SK-N-SH (cell line): ENCODE data around the gene TSC1. TPM values are rescaled to one million over a fixed set of nuclear protein-coding genes. Genes with fewer than 3 reads are reported as not detected.

Experiments used
- CTCF ChIA-PET: fragments of 300-600, 350-600 bp; formaldehyde crosslinking; extraction: SDS; loops from one replicate; lab custom pipeline; 2021; lab: Yijun Ruan, JAX
- POLR2A ChIA-PET: fragments of 350-600 bp; sonication (Branson Sonifier 250); formaldehyde crosslinking; extraction: SDS; loops from one replicate; lab custom pipeline; 2020; ENCODE audit warnings: antibody characterized with exemption, inconsistent platforms; lab: Yijun Ruan, JAX
- DNase-seq: peaks from one replicate; pipeline ENCODE4 v3.0.0; 2012
- H2AFZ ChIP-seq: fragments of 200-600 bp; sonication (generic); 2 replicates; pipeline ENCODE4 v1.8.1; 2016; ENCODE audit warnings: antibody characterized with exemption, mild to moderate bottlenecking, low read depth
- H3F3A ChIP-seq: fragments of 200-600 bp; sonication (generic); replicated peaks from 2 replicates; pipeline ENCODE3; 2016; ENCODE audit warnings: antibody characterized with exemption, mild to moderate bottlenecking; ENCODE audit not compliant: insufficient read depth
- H3K27ac ChIP-seq, 2 experiments: fragments of 200-500 bp in 1 of 2; fragments of 200-600 bp in 1 of 2; sonication (Bioruptor generic) in 1 of 2; sonication (generic), shearing (Covaris generic) in 1 of 2; 2 replicates each; pipeline versions ENCODE4 v1.5.1 to v1.6.1; 2014 to 2016; ENCODE audit warnings: low read depth in 2 of 2, inconsistent platforms in 1 of 2, low read length in 1 of 2, mild to moderate bottlenecking in 1 of 2, mixed read lengths in 1 of 2
- H3K27me3 ChIP-seq: fragments of 200-600 bp; sonication (generic), shearing (Covaris generic); 2 replicates; pipeline ENCODE4 v1.6.1; 2016; ENCODE audit warnings: mixed run types; ENCODE audit not compliant: insufficient read depth
- H3K36me3 ChIP-seq, 2 experiments: fragments of 200-500 bp in 1 of 2; fragments of 200-600 bp in 1 of 2; sonication (Bioruptor generic) in 1 of 2; sonication (generic) in 1 of 2; replicated peaks in 1 of 2; 2 replicates each; pipeline versions ENCODE3 to v1.5.1; 2014 to 2016; ENCODE audit warnings: low read length in 1 of 2, mild to moderate bottlenecking in 1 of 2; ENCODE audit not compliant: insufficient read depth in 2 of 2, control insufficient read depth in 1 of 2
- H3K4me1 ChIP-seq, 2 experiments: fragments of 200-500 bp in 1 of 2; fragments of 200-600 bp in 1 of 2; sonication (Bioruptor generic) in 1 of 2; sonication (generic), shearing (Covaris generic) in 1 of 2; 2 replicates each; pipeline versions ENCODE4 v1.5.1 to v1.6.1; 2014 to 2016; ENCODE audit warnings: low read depth in 1 of 2, low read length in 1 of 2, mixed run types in 1 of 2; ENCODE audit not compliant: insufficient read depth in 2 of 2, control insufficient read depth in 1 of 2
- H3K4me2 ChIP-seq: fragments of 200-600 bp; sonication (generic), shearing (Covaris generic); 2 replicates; pipeline ENCODE4 v1.6.1; 2017; ENCODE audit warnings: mixed run types
- H3K4me3 ChIP-seq, 2 experiments: fragments of 200-500 bp in 1 of 2; fragments of 200-600 bp in 1 of 2; sonication (Bioruptor generic) in 1 of 2; sonication (generic), shearing (Covaris generic) in 1 of 2; 2 replicates each; pipeline versions ENCODE4 v1.5.1 to v1.8.1; 2014 to 2016; ENCODE audit warnings: low read depth in 2 of 2, inconsistent platforms in 1 of 2, low read length in 1 of 2, mild to moderate bottlenecking in 1 of 2, mixed read lengths in 1 of 2, moderate library complexity in 1 of 2
- H3K79me2 ChIP-seq: fragments of 200-600 bp; sonication (generic); 2 replicates; pipeline ENCODE4 v1.8.1; 2017; ENCODE audit warnings: mild to moderate bottlenecking; ENCODE audit not compliant: insufficient read depth
- H3K9ac ChIP-seq: fragments of 200-600 bp; sonication (generic); 2 replicates; pipeline ENCODE4 v1.6.1; 2017; ENCODE audit warnings: mixed run types
- H3K9me2 ChIP-seq: fragments of 200-600 bp; sonication (generic); 2 replicates; pipeline ENCODE4 v1.6.1; 2017; ENCODE audit warnings: mixed run types
- H3K9me3 ChIP-seq: fragments of 200-600 bp; sonication (generic); 2 replicates; pipeline ENCODE4 v1.6.1; 2017; ENCODE audit warnings: mixed run types, mild to moderate bottlenecking, moderate library complexity
- H4K20me1 ChIP-seq: fragments of 200-600 bp; sonication (generic); 2 replicates; pipeline ENCODE4 v1.6.1; 2017; ENCODE audit warnings: mild to moderate bottlenecking, mixed run types; ENCODE audit not compliant: insufficient read depth
- FOSL2 ChIP-seq: IDR thresholded peaks from 2 replicates; pipeline ENCODE4 v1.4.0; 2012; ENCODE audit warnings: low read depth, mild to moderate bottlenecking, moderate library complexity, borderline replicate concordance
- FOXM1 ChIP-seq: IDR thresholded peaks from 2 replicates; pipeline ENCODE4 v1.4.0; 2012; ENCODE audit warnings: low read depth, mild to moderate bottlenecking
- PBX3 ChIP-seq: IDR thresholded peaks from 2 replicates; pipeline ENCODE4; 2012
- POLR2AphosphoS5 ChIP-seq: IDR thresholded peaks from 2 replicates; pipeline ENCODE4 v1.6.1; 2012; ENCODE audit warnings: low read depth, low read length
- RAD21 ChIP-seq: IDR thresholded peaks from 2 replicates; pipeline ENCODE4 v1.6.1; 2012; ENCODE audit warnings: mild to moderate bottlenecking, low read length
- RCOR1 ChIP-seq: fragments of 150-350 bp; IDR thresholded peaks from 2 replicates; pipeline ENCODE4 v1.6.1; 2017; ENCODE audit warnings: antibody characterized with exemption, low read length
- RFX5 ChIP-seq: IDR thresholded peaks from 2 replicates; pipeline ENCODE4 v1.6.1; 2012; ENCODE audit warnings: mild to moderate bottlenecking, improper control_type of control experiment, low read length
- RXRA ChIP-seq: IDR thresholded peaks from 2 replicates; pipeline ENCODE4 v1.4.0; 2012; ENCODE audit warnings: low read depth, mild to moderate bottlenecking, borderline replicate concordance
- SMC3 ChIP-seq: IDR thresholded peaks from 2 replicates; pipeline ENCODE4 v1.6.1; 2012; ENCODE audit warnings: low read depth, low read length, improper control_type of control experiment
- TCF12 ChIP-seq: IDR thresholded peaks from 2 replicates; pipeline ENCODE4 v1.4.0; 2012
- WGBS: methylation state at CpG from one replicate; pipeline ENCODE4 v1.1.6; 2017; ENCODE audit warnings: low lambda C conversion rate; 5-methylcytosine and 5-hydroxymethylcytosine counted together
- polyA plus RNA-seq, 3 experiments: library from polyadenylated mRNA; depleted of rRNA; stranded (reverse); fragments of >200 nt; gene quantifications; 2 replicates each; pipeline ENCODE4 v1.2.3, GENCODE V29; 2012
- TF ChIP-seq, protein P1 (sequence below): fragments of 200-600 bp; sonication (generic); IDR thresholded peaks from 2 replicates; pipeline ENCODE4 v1.6.1; 2017; ENCODE audit warnings: antibody characterized with exemption, mild to moderate bottlenecking, moderate library complexity
- TF ChIP-seq, protein P2 (sequence below): IDR thresholded peaks from 2 replicates; pipeline ENCODE4 v1.4.0; 2012; ENCODE audit warnings: low read depth, borderline replicate concordance
- TF ChIP-seq, protein P3 (sequence below): fragments of 150-350 bp; IDR thresholded peaks from 2 replicates; pipeline ENCODE4 v1.6.1; 2016; ENCODE audit warnings: mild to moderate bottlenecking, low read depth, low read length
- TF ChIP-seq, protein P4 (sequence below): IDR thresholded peaks from 2 replicates; pipeline ENCODE4 v1.4.0; 2012; ENCODE audit warnings: low read depth, borderline replicate concordance

The TSC1 gene
- polyA plus RNA-seq, 1 of the 3 experiments (the other 2 are of a cell fraction): 18.3 TPM

DNA sequence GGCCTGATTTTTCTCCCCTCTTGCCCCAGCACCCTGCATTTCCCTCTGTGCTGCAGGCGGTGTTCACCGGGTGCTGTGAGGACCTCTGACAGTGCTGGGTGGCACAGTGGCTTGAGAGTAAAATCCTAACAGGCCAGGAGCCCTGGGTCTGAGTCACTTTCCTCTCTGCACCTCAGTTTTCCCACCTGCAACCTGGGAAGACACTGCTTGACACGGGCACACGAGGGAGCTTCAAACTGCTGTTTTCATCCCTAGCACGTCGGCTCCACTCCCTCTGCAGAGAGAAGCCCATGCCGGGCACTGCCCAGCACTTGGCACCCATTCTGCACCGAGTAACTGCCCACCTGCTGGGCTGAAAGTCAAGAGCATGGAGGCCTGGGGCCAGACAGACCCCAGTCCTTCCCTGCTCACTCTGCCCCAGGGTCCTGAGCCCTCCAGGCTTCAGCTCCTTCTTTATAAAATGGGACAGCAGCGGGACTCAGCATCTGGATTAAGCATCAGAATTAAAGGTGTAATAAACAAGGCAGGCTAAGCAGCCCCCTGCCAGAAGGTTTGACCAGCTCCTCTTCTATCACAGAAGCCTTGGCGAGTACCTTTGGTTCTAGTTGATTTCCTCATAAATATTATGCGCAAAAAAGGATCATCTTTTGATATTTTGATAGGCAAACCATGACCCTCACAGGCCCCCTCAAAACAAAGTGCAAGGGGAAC, 39.2 kb upstream of the TSC1 start:
- Histone ChIP-seq H4K20me1 (no peaks in the 10 kb centered on the region), H3K27me3 (peaks cover 33% of the 10 kb centered on the region), H3K4me3 (no peak overlapping the region), H3K9me3 (no peaks in the 10 kb centered on the region), H3K9ac (no peak overlapping the region), H3K36me3 (no peaks in the 10 kb centered on the region), H3K27ac (no peak overlapping the region), H3K4me1 (peaks cover 0 to 6% of the 10 kb centered on the region in 2 experiments; a peak in 1 of 4 replicates), H3K79me2 (no peaks in the 10 kb centered on the region), H3F3A (no peaks in the 10 kb centered on the region), H3K4me2 (no peak overlapping the region), H3K9me2 (no peaks in the 10 kb centered on the region), H2AFZ (no peak overlapping the region)
- 65% methylated on average over 11 of the region's 11 CpGs for WGBS
- POLR2A ChIA-PET: no interaction called here
- DNase-seq: no peak
- CTCF ChIA-PET: no interaction called here
- TF ChIP-seq SMC3 (no peak), RFX5 (no peak)

- POLR2A ChIA-PET: no interaction called here
- CTCF ChIA-PET: interaction anchor here (1.1 to 7.4 kb wide), 3 partner anchors 9 to 41 kb away, joined by 3 to 43 read pairs (median 3); no protein-coding TSS in a partner anchor
- Histone ChIP-seq H3K4me2 (no peak overlapping the region), H3K27me3 (peaks cover 42% of the 10 kb centered on the region), H3F3A (no peaks in the 10 kb centered on the region), H4K20me1 (no peaks in the 10 kb centered on the region), H2AFZ (no peak overlapping the region), H3K4me3 (no peak overlapping the region), H3K4me1 (peaks cover 0 to 7% of the 10 kb centered on the region in 2 experiments; a peak in 1 of 4 replicates), H3K9ac (no peak overlapping the region), H3K79me2 (no peaks in the 10 kb centered on the region), H3K9me2 (no peaks in the 10 kb centered on the region), H3K36me3 (no peaks in the 10 kb centered on the region), H3K27ac (no peak overlapping the region), H3K9me3 (no peaks in the 10 kb centered on the region)
- DNase-seq: no peak
- TF ChIP-seq, protein P1, sequence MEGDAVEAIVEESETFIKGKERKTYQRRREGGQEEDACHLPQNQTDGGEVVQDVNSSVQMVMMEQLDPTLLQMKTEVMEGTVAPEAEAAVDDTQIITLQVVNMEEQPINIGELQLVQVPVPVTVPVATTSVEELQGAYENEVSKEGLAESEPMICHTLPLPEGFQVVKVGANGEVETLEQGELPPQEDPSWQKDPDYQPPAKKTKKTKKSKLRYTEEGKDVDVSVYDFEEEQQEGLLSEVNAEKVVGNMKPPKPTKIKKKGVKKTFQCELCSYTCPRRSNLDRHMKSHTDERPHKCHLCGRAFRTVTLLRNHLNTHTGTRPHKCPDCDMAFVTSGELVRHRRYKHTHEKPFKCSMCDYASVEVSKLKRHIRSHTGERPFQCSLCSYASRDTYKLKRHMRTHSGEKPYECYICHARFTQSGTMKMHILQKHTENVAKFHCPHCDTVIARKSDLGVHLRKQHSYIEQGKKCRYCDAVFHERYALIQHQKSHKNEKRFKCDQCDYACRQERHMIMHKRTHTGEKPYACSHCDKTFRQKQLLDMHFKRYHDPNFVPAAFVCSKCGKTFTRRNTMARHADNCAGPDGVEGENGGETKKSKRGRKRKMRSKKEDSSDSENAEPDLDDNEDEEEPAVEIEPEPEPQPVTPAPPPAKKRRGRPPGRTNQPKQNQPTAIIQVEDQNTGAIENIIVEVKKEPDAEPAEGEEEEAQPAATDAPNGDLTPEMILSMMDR: no peak
- TF ChIP-seq RCOR1: no peak
- TF ChIP-seq, protein P2, sequence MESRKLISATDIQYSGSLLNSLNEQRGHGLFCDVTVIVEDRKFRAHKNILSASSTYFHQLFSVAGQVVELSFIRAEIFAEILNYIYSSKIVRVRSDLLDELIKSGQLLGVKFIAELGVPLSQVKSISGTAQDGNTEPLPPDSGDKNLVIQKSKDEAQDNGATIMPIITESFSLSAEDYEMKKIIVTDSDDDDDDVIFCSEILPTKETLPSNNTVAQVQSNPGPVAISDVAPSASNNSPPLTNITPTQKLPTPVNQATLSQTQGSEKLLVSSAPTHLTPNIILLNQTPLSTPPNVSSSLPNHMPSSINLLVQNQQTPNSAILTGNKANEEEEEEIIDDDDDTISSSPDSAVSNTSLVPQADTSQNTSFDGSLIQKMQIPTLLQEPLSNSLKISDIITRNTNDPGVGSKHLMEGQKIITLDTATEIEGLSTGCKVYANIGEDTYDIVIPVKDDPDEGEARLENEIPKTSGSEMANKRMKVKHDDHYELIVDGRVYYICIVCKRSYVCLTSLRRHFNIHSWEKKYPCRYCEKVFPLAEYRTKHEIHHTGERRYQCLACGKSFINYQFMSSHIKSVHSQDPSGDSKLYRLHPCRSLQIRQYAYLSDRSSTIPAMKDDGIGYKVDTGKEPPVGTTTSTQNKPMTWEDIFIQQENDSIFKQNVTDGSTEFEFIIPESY: no peak
- TF ChIP-seq RXRA: no peak
- TF ChIP-seq FOXM1: no peak
- TF ChIP-seq TCF12: no peak
- TF ChIP-seq RAD21: no peak
- TF ChIP-seq PBX3: no peak
- TF ChIP-seq, protein P3, sequence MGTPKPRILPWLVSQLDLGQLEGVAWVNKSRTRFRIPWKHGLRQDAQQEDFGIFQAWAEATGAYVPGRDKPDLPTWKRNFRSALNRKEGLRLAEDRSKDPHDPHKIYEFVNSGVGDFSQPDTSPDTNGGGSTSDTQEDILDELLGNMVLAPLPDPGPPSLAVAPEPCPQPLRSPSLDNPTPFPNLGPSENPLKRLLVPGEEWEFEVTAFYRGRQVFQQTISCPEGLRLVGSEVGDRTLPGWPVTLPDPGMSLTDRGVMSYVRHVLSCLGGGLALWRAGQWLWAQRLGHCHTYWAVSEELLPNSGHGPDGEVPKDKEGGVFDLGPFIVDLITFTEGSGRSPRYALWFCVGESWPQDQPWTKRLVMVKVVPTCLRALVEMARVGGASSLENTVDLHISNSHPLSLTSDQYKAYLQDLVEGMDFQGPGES: no peak
- TF ChIP-seq, protein P4, sequence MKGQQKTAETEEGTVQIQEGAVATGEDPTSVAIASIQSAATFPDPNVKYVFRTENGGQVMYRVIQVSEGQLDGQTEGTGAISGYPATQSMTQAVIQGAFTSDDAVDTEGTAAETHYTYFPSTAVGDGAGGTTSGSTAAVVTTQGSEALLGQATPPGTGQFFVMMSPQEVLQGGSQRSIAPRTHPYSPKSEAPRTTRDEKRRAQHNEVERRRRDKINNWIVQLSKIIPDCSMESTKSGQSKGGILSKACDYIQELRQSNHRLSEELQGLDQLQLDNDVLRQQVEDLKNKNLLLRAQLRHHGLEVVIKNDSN: no peak
- no peak for TF ChIP-seq POLR2AphosphoS5
- no peak for TF ChIP-seq FOSL2
- WGBS: 70% methylated on average over 8 of the region's 8 CpGs
Observed at GRCh38 chr9:132982458-132982857, 38.0 kb upstream of the TSC1 start.
